Measurements from ENCODE around the gene ANKRD27. TPM values are rescaled to one million over a fixed set of nuclear protein-coding genes. Genes with fewer than 3 reads are reported as not detected.

ANKRD27 gene
- total RNA-seq, 1 experiment from 2014 or later: 48.1 TPM

- no peaks in the 10 kb centered on the region for H4K20me1 ChIP-seq (ENCODE audit: insufficient read depth)
- H3K27ac ChIP-seq (ENCODE audit: low read depth, low read length): no peak overlapping the region
- no peak overlapping the region for H2AFZ ChIP-seq (ENCODE audit: low read depth, low read length, poor library complexity, severe bottlenecking)
- BruUV-seq (replicated peaks): no TSS peak
- no peaks in the 10 kb centered on the region for H3K79me2 ChIP-seq (ENCODE audit: insufficient read depth, low read length)
- no peak overlapping the region for H3K9ac ChIP-seq (ENCODE audit: low read length)
- RAD21 ChIA-PET (ENCODE audit: low non-redundant PET in 1 of 2, low total read pairs in 2 of 2, uncharacterized antibody in 2 of 2, unreplicated experiment in 2 of 2): no interaction called here
- DNase-seq (ENCODE audit: low read depth, low spot score) (no peak), ATAC-seq (no peak)
- CTCF ChIA-PET: no interaction called here
- H3K36me3 ChIP-seq (ENCODE audit: control insufficient read depth in 1 of 2, insufficient read depth in 2 of 2, low read length in 2 of 2): peaks cover 30 to 39% of the 10 kb centered on the region in 2 experiments; a peak in 3 of 4 replicates
- intact Hi-C loops (cut with micrococcal nuclease): no loop called here
- POLR2A ChIA-PET: no interaction called here
- no peaks in the 10 kb centered on the region for H3K27me3 ChIP-seq (ENCODE audit: insufficient read depth, low read length)
- H3K4me2 ChIP-seq (ENCODE audit: low read length): no peak overlapping the region
- H3K9me3 ChIP-seq (ENCODE audit: control insufficient read depth in 1 of 2, insufficient read depth in 1 of 2, low read depth in 1 of 2, low read length in 2 of 2): no peaks in the 10 kb centered on the region
- H3K9me2 ChIP-seq (ENCODE audit: insufficient read depth): no peaks in the 10 kb centered on the region
- H3K4me3 ChIP-seq (replicated peaks in 1 of 2; ENCODE audit: low read depth in 1 of 2, low read length in 2 of 2): no peak overlapping the region
- no peak for TF ChIP-seq SRF (IDR thresholded peaks at IDR 0.05; ENCODE audit: low read depth)
- no peak for TF ChIP-seq CBX3 (IDR thresholded peaks at IDR 0.05; ENCODE audit: low read depth)
- no peak for TF ChIP-seq POLR2A (IDR thresholded peaks at IDR 0.05; ENCODE audit: borderline replicate concordance, extremely low read depth, insufficient read depth, insufficient read length)
- no peak for TF ChIP-seq FOSL1 (IDR thresholded peaks at IDR 0.05; ENCODE audit: low read depth)
- no peak for TF ChIP-seq ZBTB33 (IDR thresholded peaks at IDR 0.05; ENCODE audit: extremely low read depth, insufficient replicate concordance, low read length)
- no peak for TF ChIP-seq SIN3A (IDR thresholded peaks at IDR 0.05; ENCODE audit: low read depth)
- no peaks in the 10 kb centered on the region for H3K4me1 ChIP-seq (ENCODE audit: control insufficient read depth in 1 of 2, insufficient read depth in 2 of 2, low read length in 2 of 2)
Observed at GRCh38 chr19:32615569-32615968, 59.4 kb downstream of the ANKRD27 start.

GRCh38 chr19:32614916-32615315, 60.1 kb downstream of the ANKRD27 start:
- ChIA-PET CTCF (interaction anchor here (0.7 kb wide), 1 partner anchor 15 kb away, joined by 3 read pairs; no protein-coding TSS in a partner anchor), POLR2A (no interaction called here), RAD21 (ENCODE audit: low non-redundant PET in 1 of 2, low total read pairs in 2 of 2, uncharacterized antibody in 2 of 2, unreplicated experiment in 2 of 2) (no interaction called here)
- no peak for TF ChIP-seq MAX (IDR thresholded peaks at IDR 0.05)
- TF ChIP-seq EZH2phosphoT487 (IDR thresholded peaks at IDR 0.05; ENCODE audit: borderline replicate concordance): no peak
- no peak for TF ChIP-seq ZNF274 (IDR thresholded peaks at IDR 0.05; ENCODE audit: low read depth, low read length)
- TF ChIP-seq ATF3 (IDR thresholded peaks at IDR 0.05): no peak
- TF ChIP-seq ZBTB33 (IDR thresholded peaks at IDR 0.05; ENCODE audit: extremely low read depth, insufficient replicate concordance, low read length): no peak
- no peaks in the 10 kb centered on the region for H3K9me2 ChIP-seq (ENCODE audit: insufficient read depth)
- intact Hi-C loops (cut with micrococcal nuclease): no loop called here
- H3K9me3 ChIP-seq (ENCODE audit: control insufficient read depth in 1 of 2, insufficient read depth in 1 of 2, low read depth in 1 of 2, low read length in 2 of 2): no peaks in the 10 kb centered on the region
- ATAC-seq: no peak
- no peak overlapping the region for H2AFZ ChIP-seq (ENCODE audit: low read depth, low read length, poor library complexity, severe bottlenecking)
- no peak overlapping the region for H3K4me2 ChIP-seq (ENCODE audit: low read length)
- no peak overlapping the region for H3K27ac ChIP-seq (ENCODE audit: low read depth, low read length)
- H3K36me3 ChIP-seq (ENCODE audit: control insufficient read depth in 1 of 2, insufficient read depth in 2 of 2, low read length in 2 of 2): peaks cover 28 to 39% of the 10 kb centered on the region in 2 experiments; a peak in 3 of 4 replicates
- no peak overlapping the region for H3K4me3 ChIP-seq (replicated peaks in 1 of 2; ENCODE audit: low read depth in 1 of 2, low read length in 2 of 2)
- no peak overlapping the region for H3K9ac ChIP-seq (ENCODE audit: low read length)
- no peaks in the 10 kb centered on the region for H3K4me1 ChIP-seq (ENCODE audit: control insufficient read depth in 1 of 2, insufficient read depth in 2 of 2, low read length in 2 of 2)
- H3K79me2 ChIP-seq (ENCODE audit: insufficient read depth, low read length): no peaks in the 10 kb centered on the region
- no TSS peak for BruUV-seq (replicated peaks)
- H3K27me3 ChIP-seq (ENCODE audit: insufficient read depth, low read length): no peaks in the 10 kb centered on the region
- H4K20me1 ChIP-seq (ENCODE audit: insufficient read depth): no peaks in the 10 kb centered on the region
- no peak for DNase-seq (ENCODE audit: low read depth, low spot score)
